Neural progenitor cell (in vitro differentiated cells): ENCODE results near the gene PLXNA4. TPM values are rescaled to one million over a fixed set of nuclear protein-coding genes. Genes with fewer than 3 reads are reported as not detected.

Experiments used
- DNase-seq: peaks from one replicate; pipeline ENCODE4 v3.0.0-alpha.2; 2016; ENCODE audit warnings: low spot score
- H2AFZ ChIP-seq: fragments of 200-600 bp; sonication (generic); replicated peaks from 2 replicates; pipeline ENCODE4 v1.6.1; 2016; ENCODE audit warnings: antibody characterized with exemption
- H3F3A ChIP-seq: fragments of 200-600 bp; sonication (generic); 2 replicates; pipeline ENCODE4 v1.6.1; 2016; ENCODE audit warnings: antibody characterized with exemption, low read depth
- H3K27ac ChIP-seq: fragments of 200-600 bp; sonication (generic); 2 replicates; pipeline ENCODE4 v1.5.1; 2016; ENCODE audit warnings: mild to moderate bottlenecking
- H3K27me3 ChIP-seq: fragments of 200-600 bp; sonication (generic); 2 replicates; pipeline ENCODE4 v1.6.1; 2016; ENCODE audit warnings: mild to moderate bottlenecking, moderate library complexity
- H3K36me3 ChIP-seq: fragments of 200-600 bp; sonication (generic); 2 replicates; pipeline ENCODE4 v1.5.1; 2016
- H3K4me1 ChIP-seq: fragments of 200-600 bp; sonication (generic); 2 replicates; pipeline ENCODE4 v1.6.1; 2016; ENCODE audit warnings: mixed run types
- H3K4me2 ChIP-seq: fragments of 200-600 bp; sonication (generic); 2 replicates; pipeline ENCODE4 v1.6.1; 2016
- H3K4me3 ChIP-seq: fragments of 200-600 bp; sonication (generic); 2 replicates; pipeline ENCODE4 v1.5.1; 2016
- H3K79me2 ChIP-seq: fragments of 200-600 bp; sonication (generic); 2 replicates; pipeline ENCODE4 v1.6.1; 2016; ENCODE audit warnings: low read depth
- H3K9ac ChIP-seq: fragments of 200-600 bp; sonication (generic); 2 replicates; pipeline ENCODE4 v1.6.1; 2016
- H3K9me3 ChIP-seq: fragments of 200-600 bp; sonication (generic); 2 replicates; pipeline ENCODE4 v1.5.1; 2016; ENCODE audit warnings: low read depth
- H4K20me1 ChIP-seq: fragments of 200-600 bp; sonication (generic); 2 replicates; pipeline ENCODE4 v1.6.1; 2016; ENCODE audit warnings: low read depth
- H3K27ac Mint-ChIP-seq: 3 replicates; pipeline ENCODE4 v1.8.0; 2021; ENCODE audit warnings: mixed read lengths
- H3K27me3 Mint-ChIP-seq: 2 replicates; pipeline ENCODE4 v1.8.0; 2022; ENCODE audit warnings: low read depth, mild to moderate bottlenecking, inconsistent platforms, moderate library complexity, mixed read lengths; ENCODE audit not compliant: insufficient read depth
- H3K36me3 Mint-ChIP-seq: 3 replicates; pipeline ENCODE4 v1.8.0; 2021; ENCODE audit warnings: mixed read lengths
- H3K4me1 Mint-ChIP-seq: 3 replicates; pipeline ENCODE4 v1.8.0; 2021; ENCODE audit warnings: mixed read lengths
- H3K4me3 Mint-ChIP-seq: 3 replicates; pipeline ENCODE4 v1.8.0; 2021; ENCODE audit warnings: mild to moderate bottlenecking, moderate library complexity, mixed read lengths
- H3K9me3 Mint-ChIP-seq: 3 replicates; pipeline ENCODE4 v1.8.0; 2020; ENCODE audit warnings: mixed read lengths
- EZH2 ChIP-seq: fragments of 200-600 bp; sonication (generic); IDR thresholded peaks from 2 replicates; pipeline ENCODE4 v1.6.1; 2017; ENCODE audit warnings: antibody characterized with exemption, mild to moderate bottlenecking, moderate library complexity
- EZH2phosphoT487 ChIP-seq: fragments of 200-600 bp; sonication (generic); IDR thresholded peaks from 2 replicates; pipeline ENCODE4 v1.6.1; 2017; ENCODE audit warnings: antibody characterized with exemption
- total RNA-seq: library from RNA; depleted of rRNA; stranded (reverse); fragments of >200 nt; gene quantifications from 2 replicates; pipeline ENCODE4 v1.2.3, GENCODE V29; 2015; ENCODE audit warnings: low replicate concordance
- TF ChIP-seq, protein P1 (sequence below): fragments of 200-600 bp; sonication (generic); IDR thresholded peaks from 2 replicates; pipeline ENCODE4 v1.5.1; 2017; ENCODE audit warnings: antibody characterized with exemption, mild to moderate bottlenecking

The PLXNA4 gene
- total RNA-seq, 1 donor from 2014 or later, result 0.49 TPM

DNA sequence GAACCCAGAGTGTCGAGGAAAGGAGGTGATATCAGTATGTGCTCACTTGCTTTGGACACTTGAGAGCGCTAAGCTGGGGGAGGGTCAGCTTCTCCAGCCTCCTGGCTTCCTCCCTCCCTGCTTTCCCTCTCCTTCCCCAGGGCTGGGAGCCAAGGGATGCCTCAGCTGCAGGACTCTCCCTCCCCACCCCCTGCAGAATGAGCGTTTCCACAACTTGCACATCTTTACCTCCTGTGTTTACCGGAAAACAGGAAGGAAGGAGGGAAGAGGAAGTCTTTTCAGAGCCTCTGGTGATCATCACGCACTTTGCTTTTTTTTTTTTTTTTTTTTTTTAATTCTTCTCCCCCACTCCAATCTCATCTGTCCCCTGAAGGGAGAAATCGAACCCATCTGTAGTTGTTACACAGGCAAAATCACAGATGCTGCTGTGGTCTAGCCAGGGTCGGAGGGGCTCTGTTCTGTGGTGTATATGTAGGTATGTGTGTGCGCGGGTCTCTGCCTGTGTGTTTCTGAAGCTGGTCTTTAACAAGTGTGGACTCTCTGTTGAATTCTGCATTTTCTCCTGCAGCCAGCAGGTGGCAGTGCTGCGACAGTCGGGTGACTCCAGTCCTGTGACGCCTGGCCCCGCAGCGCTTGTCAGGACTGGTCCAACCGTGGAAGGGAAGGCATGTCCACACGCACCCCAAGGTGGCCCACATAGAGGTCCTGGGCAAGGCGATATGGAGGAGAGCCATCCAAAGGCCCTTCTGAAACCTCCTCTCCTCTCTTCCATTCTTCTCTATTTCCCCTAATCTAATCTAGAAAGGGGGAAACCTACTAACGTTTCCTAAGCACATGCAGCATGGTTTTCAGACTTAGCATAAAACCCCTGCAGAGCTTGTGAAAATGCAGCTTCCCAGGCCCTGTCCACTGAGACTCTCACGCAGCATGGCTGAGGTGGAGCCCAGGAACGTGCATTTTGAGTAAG is 257.6 kb downstream of the PLXNA4 start:
- peak overlapping the region; percentile 26 for H3K4me2 ChIP-seq
- DNase-seq, result peak; percentile 87
- H3K4me3 Mint-ChIP-seq, result peak overlapping the region; percentile 28

DNA sequence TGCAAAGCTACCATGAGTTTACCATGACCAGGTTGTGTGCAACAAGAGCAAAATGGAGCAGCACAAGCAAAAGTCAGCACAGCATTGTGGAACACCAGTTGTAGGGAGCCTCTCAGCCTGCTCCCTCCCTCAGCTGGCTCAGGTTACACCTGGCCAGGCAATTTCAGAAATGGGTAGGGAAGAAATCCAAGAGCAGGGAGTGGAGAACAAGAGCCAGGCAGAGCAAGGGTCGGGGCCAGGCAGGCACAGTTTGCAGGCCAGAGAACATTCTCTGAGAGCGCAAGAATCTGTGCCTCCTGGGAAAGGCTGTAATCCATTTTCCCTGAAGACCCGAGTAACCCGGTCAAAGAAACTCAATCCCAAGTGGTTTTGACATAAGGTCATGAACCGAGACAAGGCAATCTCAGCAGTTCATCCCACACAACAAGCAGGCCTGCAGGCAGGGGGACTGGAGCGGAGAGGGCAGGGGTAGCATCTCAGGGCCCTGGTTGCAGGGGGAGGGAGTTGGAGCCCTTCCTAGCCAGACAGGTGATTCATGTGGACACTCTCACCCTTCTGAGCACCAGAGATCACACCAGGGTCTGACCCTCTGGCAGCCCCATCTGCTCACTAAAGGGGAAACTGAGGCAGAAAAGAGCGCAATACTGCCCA is 258.4 kb downstream of the PLXNA4 start:
- Mint-ChIP-seq H3K27me3 (peaks cover 23% of the 10 kb centered on the region), H3K4me3 (no peak overlapping the region), H3K4me1 (peaks cover 13% of the 10 kb centered on the region), H3K36me3 (no peaks in the 10 kb centered on the region), H3K27ac (no peak overlapping the region), H3K9me3 (peaks cover 6% of the 10 kb centered on the region)
- Histone ChIP-seq H3K4me3 (no peak overlapping the region), H3K4me2 (no peak overlapping the region), H3F3A (no peaks in the 10 kb centered on the region), H2AFZ (no peak overlapping the region), H4K20me1 (no peaks in the 10 kb centered on the region), H3K4me1 (no peaks in the 10 kb centered on the region), H3K9me3 (no peaks in the 10 kb centered on the region), H3K36me3 (no peaks in the 10 kb centered on the region), H3K27ac (no peak overlapping the region), H3K9ac (no peak overlapping the region), H3K79me2 (no peaks in the 10 kb centered on the region), H3K27me3 (peaks cover 24% of the 10 kb centered on the region)
- TF ChIP-seq, protein P1, sequence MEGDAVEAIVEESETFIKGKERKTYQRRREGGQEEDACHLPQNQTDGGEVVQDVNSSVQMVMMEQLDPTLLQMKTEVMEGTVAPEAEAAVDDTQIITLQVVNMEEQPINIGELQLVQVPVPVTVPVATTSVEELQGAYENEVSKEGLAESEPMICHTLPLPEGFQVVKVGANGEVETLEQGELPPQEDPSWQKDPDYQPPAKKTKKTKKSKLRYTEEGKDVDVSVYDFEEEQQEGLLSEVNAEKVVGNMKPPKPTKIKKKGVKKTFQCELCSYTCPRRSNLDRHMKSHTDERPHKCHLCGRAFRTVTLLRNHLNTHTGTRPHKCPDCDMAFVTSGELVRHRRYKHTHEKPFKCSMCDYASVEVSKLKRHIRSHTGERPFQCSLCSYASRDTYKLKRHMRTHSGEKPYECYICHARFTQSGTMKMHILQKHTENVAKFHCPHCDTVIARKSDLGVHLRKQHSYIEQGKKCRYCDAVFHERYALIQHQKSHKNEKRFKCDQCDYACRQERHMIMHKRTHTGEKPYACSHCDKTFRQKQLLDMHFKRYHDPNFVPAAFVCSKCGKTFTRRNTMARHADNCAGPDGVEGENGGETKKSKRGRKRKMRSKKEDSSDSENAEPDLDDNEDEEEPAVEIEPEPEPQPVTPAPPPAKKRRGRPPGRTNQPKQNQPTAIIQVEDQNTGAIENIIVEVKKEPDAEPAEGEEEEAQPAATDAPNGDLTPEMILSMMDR, result no peak
- TF ChIP-seq EZH2 (no peak), EZH2phosphoT487 (no peak)
- no peak for DNase-seq

More for the DNA sequence above, 257.6 kb downstream of the PLXNA4 start:
- Mint-ChIP-seq H3K27ac (no peak overlapping the region), H3K27me3 (peaks cover 21% of the 10 kb centered on the region), H3K9me3 (peaks cover 6% of the 10 kb centered on the region), H3K4me1 (peaks cover 13% of the 10 kb centered on the region), H3K36me3 (no peaks in the 10 kb centered on the region)
- H2AFZ ChIP-seq, result no peak overlapping the region
- no peak overlapping the region for H3K9ac ChIP-seq
- no peaks in the 10 kb centered on the region for H3K36me3 ChIP-seq
- H3K4me3 ChIP-seq, result no peak overlapping the region
- no peak overlapping the region for H3K27ac ChIP-seq
- no peaks in the 10 kb centered on the region for H4K20me1 ChIP-seq
- peaks cover 24% of the 10 kb centered on the region for H3K27me3 ChIP-seq
- H3K9me3 ChIP-seq, result no peaks in the 10 kb centered on the region
- TF ChIP-seq, protein P1, result peak; percentile 87
- TF ChIP-seq EZH2phosphoT487 (no peak), EZH2 (no peak)
- no peaks in the 10 kb centered on the region for H3K4me1 ChIP-seq
- H3F3A ChIP-seq, result no peaks in the 10 kb centered on the region
- no peaks in the 10 kb centered on the region for H3K79me2 ChIP-seq

DNA sequence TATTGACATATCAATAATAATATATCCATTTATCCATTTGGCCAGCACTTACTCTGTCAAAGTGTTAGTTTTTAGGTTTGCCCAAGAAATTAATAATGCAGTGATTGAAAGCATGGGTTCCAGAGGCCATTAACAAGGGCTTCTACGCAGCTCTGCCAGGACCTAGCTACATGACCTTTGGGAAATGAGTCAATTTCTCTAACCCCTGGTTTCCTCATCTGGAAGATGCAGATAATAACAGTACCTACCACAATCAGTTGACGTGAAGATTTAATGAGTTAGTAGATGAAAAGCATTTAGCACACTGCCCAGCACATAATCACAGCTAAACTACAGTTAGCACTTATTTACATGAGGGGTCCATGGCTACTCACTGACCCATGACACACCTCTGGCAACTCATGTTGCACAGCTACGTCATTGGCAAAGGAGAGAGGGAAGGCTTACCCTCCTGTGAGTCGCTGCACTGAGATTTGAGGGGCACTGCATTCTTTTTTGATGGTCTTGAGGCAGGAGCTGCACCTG is 263.7 kb downstream of the PLXNA4 start:
- H3K27ac Mint-ChIP-seq, result no peak overlapping the region

More for the DNA sequence above, 263.7 kb downstream of the PLXNA4 start:
- H3K4me3 Mint-ChIP-seq, result no peak overlapping the region
- H3K36me3 ChIP-seq, result no peaks in the 10 kb centered on the region
- H3K9ac ChIP-seq, result no peak overlapping the region
- H3K4me1 Mint-ChIP-seq, result peaks cover 15% of the 10 kb centered on the region
- H3K27me3 Mint-ChIP-seq, result peaks cover 16% of the 10 kb centered on the region
- no peak overlapping the region for H2AFZ ChIP-seq
- no peak overlapping the region for H3K27ac ChIP-seq
- no peaks in the 10 kb centered on the region for H3K27me3 ChIP-seq
- DNase-seq, result no peak
- H3K4me3 ChIP-seq, result no peak overlapping the region
- H3K36me3 Mint-ChIP-seq, result no peaks in the 10 kb centered on the region
- no peak overlapping the region for H3K4me2 ChIP-seq
- H3K9me3 Mint-ChIP-seq, result peaks cover 6% of the 10 kb centered on the region
- no peaks in the 10 kb centered on the region for H3K79me2 ChIP-seq
- H3K4me1 ChIP-seq, result peaks cover 6% of the 10 kb centered on the region
- H3K9me3 ChIP-seq, result no peaks in the 10 kb centered on the region
- H4K20me1 ChIP-seq, result no peaks in the 10 kb centered on the region
- no peaks in the 10 kb centered on the region for H3F3A ChIP-seq
- TF ChIP-seq, protein P1, result no peak
- TF ChIP-seq EZH2, result no peak
- TF ChIP-seq EZH2phosphoT487, result no peak
